ENCODE results near the gene UROC1.

UROC1 gene

GRCh38 chr3:126475413-126476114 is 42.0 kb downstream of the UROC1 start, which contains the start of gene ZXDC:
ZXDC (minus strand) TSS chr3:126475891; CDS start chr3:126475865, 26 bp downstream.
- Mint-ChIP-seq H3K27me3 (no peaks in the 10 kb centered on the region), H3K27ac (peak within 1 kb of the TSS; percentile 92 to 93), H3K4me1 (peaks cover 39% of the 10 kb centered on the region), H3K4me3 (peak within 1 kb of the TSS; percentile 82 to 84), H3K9me3 (no peaks in the 10 kb centered on the region)
- peak; percentile 86 for ATAC-seq
- DNase-seq: peak; percentile 94

- ATAC-seq: peak; percentile 6
- Mint-ChIP-seq H3K27me3 (no peaks in the 10 kb centered on the region), H3K27ac (peak overlapping the region; percentile 92 to 93), H3K4me1 (peaks cover 44% of the 10 kb centered on the region), H3K9me3 (no peaks in the 10 kb centered on the region), H3K4me3 (peak overlapping the region; percentile 63 to 73)
- DNase-seq: peak; percentile 45 to 56
Measured at GRCh38 chr3:126474498-126475412, 42.8 kb downstream of the UROC1 start.

- Mint-ChIP-seq H3K9me3 (no peaks in the 10 kb centered on the region), H3K4me1 (peaks cover 56% of the 10 kb centered on the region), H3K4me3 (peak overlapping the region; percentile 63 to 73), H3K27ac (peak overlapping the region; percentile 72 to 91), H3K27me3 (no peaks in the 10 kb centered on the region)
- no peak for ATAC-seq
- DNase-seq: no peak
Measured at GRCh38 chr3:126473292-126474168, 44.0 kb downstream of the UROC1 start.

GRCh38 chr3:126472277-126473006 is 45.1 kb downstream of the UROC1 start:
- peak in 1 of 2 donors; percentile 39 for DNase-seq
- Mint-ChIP-seq H3K27me3 (no peaks in the 10 kb centered on the region), H3K4me3 (peak overlapping the region; percentile 63 to 73), H3K4me1 (peaks cover 62% of the 10 kb centered on the region), H3K27ac (peak overlapping the region; percentile 1 to 81), H3K9me3 (no peaks in the 10 kb centered on the region)
- ATAC-seq: no peak

GRCh38 chr3:126469479-126469878 is 48.1 kb downstream of the UROC1 start:
- DNase-seq (no peak), ATAC-seq (no peak)
- H3K9me3 Mint-ChIP-seq: no peaks in the 10 kb centered on the region
- peak overlapping the region; percentile 36 to 94 for H3K27ac Mint-ChIP-seq
- H3K4me3 Mint-ChIP-seq: no peak overlapping the region
- peaks cover 64% of the 10 kb centered on the region for H3K4me1 Mint-ChIP-seq
- H3K27me3 Mint-ChIP-seq: no peaks in the 10 kb centered on the region

GRCh38 chr3:126468028-126468891 is 49.3 kb downstream of the UROC1 start:
- no peak for ATAC-seq
- H3K9me3 Mint-ChIP-seq: no peaks in the 10 kb centered on the region
- H3K4me3 Mint-ChIP-seq: no peak overlapping the region
- no peaks in the 10 kb centered on the region for H3K27me3 Mint-ChIP-seq
- peak overlapping the region; percentile 85 to 91 for H3K27ac Mint-ChIP-seq
- no peak for DNase-seq
- peaks cover 51% of the 10 kb centered on the region for H3K4me1 Mint-ChIP-seq

GRCh38 chr3:126467611-126467955 is 50.0 kb downstream of the UROC1 start:
- H3K27ac Mint-ChIP-seq: no peak overlapping the region
- no peak for ATAC-seq
- DNase-seq: no peak
- H3K27me3 Mint-ChIP-seq: no peaks in the 10 kb centered on the region
- H3K4me1 Mint-ChIP-seq: peaks cover 45% of the 10 kb centered on the region
- no peak overlapping the region for H3K4me3 Mint-ChIP-seq
- no peaks in the 10 kb centered on the region for H3K9me3 Mint-ChIP-seq

- ATAC-seq: no peak
Measured at GRCh38 chr3:126466886-126467610, 50.5 kb downstream of the UROC1 start.

GRCh38 chr3:126465928-126466544 is 51.5 kb downstream of the UROC1 start:
- no peaks in the 10 kb centered on the region for H3K9me3 Mint-ChIP-seq
- H3K27me3 Mint-ChIP-seq: no peaks in the 10 kb centered on the region
- no peak for ATAC-seq
- DNase-seq: no peak
- H3K27ac Mint-ChIP-seq: peak overlapping the region in 1 of 2 donors; percentile 95
- no peak overlapping the region for H3K4me3 Mint-ChIP-seq
- H3K4me1 Mint-ChIP-seq: peaks cover 44% of the 10 kb centered on the region

More at GRCh38 chr3:126466886-126467610, 50.5 kb downstream of the UROC1 start:
- DNase-seq: no peak
- Mint-ChIP-seq H3K4me3 (no peak overlapping the region), H3K9me3 (no peaks in the 10 kb centered on the region), H3K27me3 (no peaks in the 10 kb centered on the region), H3K4me1 (peaks cover 39% of the 10 kb centered on the region), H3K27ac (peak overlapping the region; percentile 84 to 95)

GRCh38 chr3:126464997-126465396 is 52.6 kb downstream of the UROC1 start:
- H3K27ac Mint-ChIP-seq: no peak overlapping the region
- ATAC-seq (no peak), DNase-seq (no peak)
- H3K4me3 Mint-ChIP-seq: no peak overlapping the region
- H3K9me3 Mint-ChIP-seq: no peaks in the 10 kb centered on the region
- peaks cover 42% of the 10 kb centered on the region for H3K4me1 Mint-ChIP-seq
- no peaks in the 10 kb centered on the region for H3K27me3 Mint-ChIP-seq

GRCh38 chr3:126464494-126464893 is 53.1 kb downstream of the UROC1 start:
- Mint-ChIP-seq H3K27me3 (no peaks in the 10 kb centered on the region), H3K9me3 (no peaks in the 10 kb centered on the region), H3K27ac (peak overlapping the region in 1 of 2 donors; percentile 49), H3K4me1 (peaks cover 37% of the 10 kb centered on the region), H3K4me3 (no peak overlapping the region)
- ATAC-seq (no peak), DNase-seq (no peak)

- Mint-ChIP-seq H3K27ac (peak overlapping the region in 1 of 2 donors; percentile 49), H3K27me3 (no peaks in the 10 kb centered on the region), H3K4me3 (no peak overlapping the region), H3K9me3 (no peaks in the 10 kb centered on the region), H3K4me1 (peaks cover 33% of the 10 kb centered on the region)
- ATAC-seq: no peak
- DNase-seq: no peak
Measured at GRCh38 chr3:126464093-126464492, 53.5 kb downstream of the UROC1 start.

- Mint-ChIP-seq H3K4me1 (peaks cover 27% of the 10 kb centered on the region), H3K27me3 (no peaks in the 10 kb centered on the region), H3K27ac (no peak overlapping the region), H3K4me3 (no peak overlapping the region), H3K9me3 (no peaks in the 10 kb centered on the region)
- DNase-seq: no peak
- no peak for ATAC-seq
Measured at GRCh38 chr3:126463521-126463920, 54.1 kb downstream of the UROC1 start.
